Right forelimb (tissue), 1 donor: Measurements from ENCODE around the gene PRDM16.

ENCODE experiments used
- DNase-seq: peaks from one replicate; pipeline ENCODE4 v3.0.0-alpha.2; 2018

PRDM16 gene

DNA sequence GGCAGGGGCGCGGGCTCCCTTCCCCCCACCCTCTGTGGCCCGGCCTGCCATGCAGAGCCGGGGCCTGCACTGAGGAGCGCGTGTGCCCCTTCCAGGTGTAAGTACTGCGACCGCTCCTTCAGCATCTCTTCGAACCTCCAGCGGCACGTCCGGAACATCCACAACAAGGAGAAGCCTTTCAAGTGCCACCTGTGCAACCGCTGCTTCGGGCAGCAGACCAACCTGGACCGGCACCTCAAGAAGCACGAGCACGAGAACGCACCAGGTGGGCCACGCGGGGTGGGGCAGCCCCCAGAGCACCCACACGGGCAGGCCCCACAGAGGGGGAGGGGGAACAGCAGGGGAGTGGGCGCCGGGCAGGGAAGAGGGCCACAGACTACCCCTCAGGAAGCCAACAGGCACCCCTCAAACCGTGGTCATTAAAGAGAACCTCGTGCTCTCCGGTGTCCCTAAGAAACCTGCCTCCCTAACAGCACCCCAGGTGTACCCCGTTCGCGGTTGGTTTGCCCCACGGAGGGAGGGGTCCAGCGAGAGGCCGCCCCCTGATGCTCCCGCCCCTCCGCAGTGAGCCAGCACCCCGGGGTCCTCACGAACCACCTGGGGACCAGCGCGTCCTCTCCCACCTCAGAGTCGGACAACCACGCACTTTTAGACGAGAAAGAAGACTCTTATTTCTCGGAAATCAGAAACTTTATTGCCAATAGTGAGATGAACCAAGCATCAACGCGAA is 356.6 kb downstream of the PRDM16 start:
- DNase-seq = no peak

- no peak for DNase-seq
Observed at GRCh38 chr1:3426956-3427535, 358.0 kb downstream of the PRDM16 start.

GRCh38 chr1:3427711-3428704 is 359.0 kb downstream of the PRDM16 start:
- DNase-seq = no peak

DNA sequence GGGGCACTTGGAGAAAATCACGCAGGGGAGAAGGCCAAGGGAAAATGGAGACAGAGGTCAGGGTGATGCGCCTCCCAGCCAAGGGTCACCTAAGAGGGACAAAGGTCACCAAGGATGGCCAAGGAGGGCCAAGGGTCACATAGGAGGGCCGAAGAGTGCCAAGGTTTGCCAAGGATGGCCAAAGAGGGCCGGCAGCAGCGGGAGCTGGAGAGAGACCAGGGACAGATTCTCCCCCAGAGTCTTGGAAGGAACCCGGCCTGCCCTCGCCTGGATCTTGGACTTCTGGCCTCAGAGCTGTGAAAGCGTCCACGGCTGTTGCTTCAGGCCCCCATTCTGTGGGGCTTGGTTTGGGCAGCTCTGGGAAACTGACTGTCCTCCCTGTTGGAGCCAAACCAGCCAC is 359.9 kb downstream of the PRDM16 start:
- no peak for DNase-seq

DNA sequence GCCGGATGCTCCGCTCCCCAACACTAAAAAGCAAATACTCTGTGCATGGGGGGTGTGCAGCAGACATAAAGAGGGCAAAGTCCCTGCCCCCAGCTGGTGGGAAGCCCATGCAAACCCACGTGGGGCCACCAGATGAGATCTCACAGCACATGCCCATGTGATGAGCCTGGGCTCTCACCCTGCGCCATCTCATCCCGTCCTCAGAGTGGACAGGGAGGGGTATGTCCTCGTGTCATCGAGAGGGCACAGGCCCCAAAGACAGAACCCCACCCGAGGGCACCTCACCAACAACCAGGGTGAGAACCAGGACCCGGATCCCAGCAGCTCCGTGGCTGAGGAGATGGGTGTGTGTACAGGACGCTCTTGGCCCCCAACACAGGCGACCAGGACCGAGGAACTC is 360.3 kb downstream of the PRDM16 start:
- no peak for DNase-seq

- DNase-seq = no peak
Observed at GRCh38 chr1:3429766-3430165, 360.8 kb downstream of the PRDM16 start.

DNA sequence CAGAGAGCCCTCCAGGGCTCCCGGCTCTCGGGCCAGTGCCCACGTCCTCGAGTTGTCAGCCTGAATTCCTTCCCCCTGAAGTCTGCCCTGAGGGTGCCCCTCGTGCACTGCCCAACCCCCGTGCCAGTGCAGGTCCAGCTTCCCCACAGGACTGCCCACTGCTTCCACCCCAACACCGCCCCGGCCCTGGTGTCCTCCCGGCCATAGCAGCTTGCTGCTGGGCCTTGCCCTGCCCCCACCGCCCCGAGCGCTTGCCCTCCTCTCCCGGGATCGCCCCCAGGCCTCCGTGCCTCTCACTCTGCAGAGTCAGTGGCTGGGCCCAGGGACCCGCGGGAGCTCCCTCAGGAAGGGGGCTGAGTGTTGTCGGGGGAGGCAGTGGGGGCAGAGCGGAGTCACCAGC is 361.4 kb downstream of the PRDM16 start:
- no peak for DNase-seq

GRCh38 chr1:3430820-3431219 is 361.8 kb downstream of the PRDM16 start:
- DNase-seq = no peak

GRCh38 chr1:3431266-3431665 is 362.3 kb downstream of the PRDM16 start:
- DNase-seq = no peak

DNA sequence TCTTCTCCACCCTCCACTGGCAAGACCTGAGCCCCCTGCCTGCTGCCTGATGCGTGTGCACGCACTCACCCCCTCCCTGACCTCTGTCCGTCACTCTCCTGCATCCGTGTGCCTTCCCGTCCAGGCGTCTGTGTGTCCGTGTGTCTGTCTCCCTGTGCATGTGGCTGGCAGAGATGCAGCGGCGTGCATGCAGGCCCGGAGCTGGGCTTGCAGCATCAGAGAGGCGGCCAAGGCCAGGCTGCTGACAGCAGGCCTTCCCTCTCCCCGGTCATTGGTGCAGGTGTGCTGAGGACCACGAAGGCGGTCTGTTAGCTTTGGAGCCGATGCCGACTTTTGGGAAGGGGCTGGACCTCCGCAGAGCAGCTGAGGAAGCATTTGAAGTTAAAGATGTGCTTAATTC is 362.7 kb downstream of the PRDM16 start:
- DNase-seq = no peak

- DNase-seq = no peak
Observed at GRCh38 chr1:3432306-3432705, 363.3 kb downstream of the PRDM16 start.

DNA sequence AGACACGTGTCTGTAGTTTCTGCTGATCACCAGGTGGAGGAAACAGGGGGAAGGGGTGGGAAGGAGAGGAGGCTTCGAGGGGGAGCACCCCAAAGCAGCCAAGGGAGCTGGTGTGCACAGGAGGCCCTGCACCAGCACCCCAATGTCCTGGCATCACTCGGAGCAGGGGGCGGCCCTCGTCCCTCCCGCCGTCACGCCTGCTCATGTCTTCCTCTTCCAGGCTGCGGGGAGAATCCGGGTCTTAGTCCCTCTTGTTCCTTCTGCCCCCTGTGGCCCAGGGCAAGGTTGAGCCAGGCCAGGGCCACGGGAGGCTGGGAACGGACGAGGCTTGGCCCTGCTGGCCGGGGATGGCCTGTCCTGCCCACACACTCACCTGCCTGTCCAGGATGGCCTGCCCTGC is 364.1 kb downstream of the PRDM16 start:
- no peak for DNase-seq

DNA sequence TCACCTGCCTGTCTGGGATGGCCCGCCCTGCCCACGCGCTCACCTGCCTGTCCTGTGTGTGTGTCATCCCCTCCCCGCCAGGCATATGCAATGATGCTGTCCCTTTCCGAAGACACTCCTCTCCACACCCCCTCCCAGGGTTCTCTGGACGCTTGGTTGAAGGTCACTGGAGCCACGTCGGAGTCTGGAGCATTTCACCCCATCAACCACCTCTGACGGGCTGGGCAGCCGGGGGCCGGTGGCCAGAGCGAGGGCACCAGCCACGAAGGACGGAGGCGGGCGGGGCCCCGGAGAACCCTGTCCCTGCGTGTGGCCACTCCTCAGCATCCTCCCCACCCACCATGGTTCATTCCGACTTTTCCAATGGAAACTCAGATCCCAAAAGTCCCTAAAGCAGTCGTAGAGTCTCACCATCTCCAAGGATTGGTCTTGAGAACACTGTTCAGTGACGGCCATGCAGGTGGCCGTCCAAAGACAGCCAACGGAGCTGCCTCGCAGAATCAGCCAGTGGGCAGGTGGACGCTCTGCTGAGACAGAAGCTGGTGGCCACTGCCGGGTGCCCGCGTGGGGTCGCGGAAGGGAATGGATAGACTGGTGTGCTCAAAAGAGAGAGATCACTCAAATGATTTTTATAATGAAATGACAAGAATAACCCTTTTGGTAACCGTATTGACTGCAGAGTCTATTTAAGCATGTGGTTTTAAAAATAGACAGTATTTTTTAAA is 364.8 kb downstream of the PRDM16 start:
- DNase-seq = no peak

DNA sequence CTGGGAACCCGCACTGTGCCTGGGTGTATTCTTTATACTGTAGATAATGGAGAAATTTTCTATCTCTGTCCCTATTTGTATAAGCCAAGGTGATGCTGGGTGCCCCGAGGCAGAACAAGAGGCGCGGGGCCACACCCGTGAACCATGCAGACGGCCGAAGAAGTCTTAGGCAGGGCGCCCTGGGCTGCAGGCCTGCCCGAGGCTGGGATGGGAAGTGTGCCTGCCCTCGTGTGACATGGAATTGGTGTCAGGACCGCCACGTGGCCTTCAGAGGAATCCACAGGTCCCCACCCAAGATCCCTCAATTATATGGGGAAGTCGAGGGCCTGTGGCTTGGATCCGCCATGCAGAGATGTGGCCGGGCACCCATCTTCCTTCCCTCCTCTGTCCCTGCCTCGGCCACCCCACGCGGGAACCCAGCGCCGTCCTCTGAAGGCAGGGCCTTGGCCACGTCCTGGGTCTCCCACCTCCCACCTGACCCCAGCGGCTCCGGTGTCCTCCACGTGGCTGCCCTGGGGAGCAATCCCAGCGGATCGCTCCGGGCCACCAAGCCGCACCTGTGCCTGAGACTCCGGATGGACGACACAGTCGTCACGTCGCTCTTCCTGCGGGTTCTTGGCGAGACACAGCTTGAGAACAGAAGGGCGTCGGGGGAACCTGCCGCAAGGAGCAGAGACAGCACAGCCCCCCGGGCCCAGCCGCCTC is 365.6 kb downstream of the PRDM16 start:
- DNase-seq = no peak

- DNase-seq = no peak
Observed at GRCh38 chr1:3435666-3436065, 366.7 kb downstream of the PRDM16 start.

DNA sequence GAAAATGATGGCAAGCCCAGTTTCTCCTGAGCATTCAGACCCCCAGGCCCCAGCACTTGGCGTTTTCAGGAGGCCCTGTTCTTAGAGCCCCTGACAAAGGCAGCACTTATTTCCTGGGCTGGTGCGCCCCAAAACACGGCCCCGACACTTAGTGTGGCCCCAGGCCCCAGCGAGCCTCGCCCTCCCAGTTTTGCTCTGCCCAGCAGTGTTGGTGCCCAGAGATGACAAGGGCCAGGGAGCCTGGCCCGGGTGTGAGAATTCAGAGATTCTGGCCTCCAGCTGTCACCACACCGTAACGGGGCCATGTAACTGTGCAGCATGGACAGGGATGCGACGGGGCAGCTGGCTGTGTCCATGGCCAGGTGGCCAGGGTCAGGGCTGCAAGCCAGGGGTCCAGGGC is 367.4 kb downstream of the PRDM16 start:
- no peak for DNase-seq

DNA sequence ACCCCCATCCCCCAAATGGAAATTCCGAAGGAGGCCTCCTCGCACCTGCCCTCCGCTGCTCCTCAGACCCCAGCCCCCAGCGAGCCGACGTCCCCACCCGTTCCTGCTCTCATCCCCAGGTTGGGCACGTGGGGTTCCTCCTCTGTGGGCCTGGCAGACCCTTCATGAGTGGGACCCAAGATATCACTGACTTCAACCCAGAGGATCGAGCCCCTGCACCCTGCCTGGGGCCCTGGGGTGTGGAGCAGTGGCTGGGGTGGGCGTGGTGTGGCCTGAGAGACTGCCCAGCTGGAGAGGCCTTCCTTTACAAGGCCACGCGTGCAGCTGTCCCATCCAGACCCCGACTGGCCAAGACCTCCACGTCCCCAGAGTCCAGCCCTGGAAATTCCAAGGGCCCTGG is 367.9 kb downstream of the PRDM16 start:
- DNase-seq = no peak

- DNase-seq = no peak
Observed at GRCh38 chr1:3438661-3439180, 369.7 kb downstream of the PRDM16 start.

GRCh38 chr1:3439346-3440299 is 370.6 kb downstream of the PRDM16 start:
- DNase-seq = no peak

- no peak for DNase-seq
Observed at GRCh38 chr1:3440300-3440681, 371.3 kb downstream of the PRDM16 start.
